KOPT-K1 (cell line): ENCODE results near the gene ZNF665.

Experiments used
- H3K27ac ChIP-seq: fragments of 200-600 bp; sonication (generic); 2 replicates; pipeline ENCODE4 v1.5.1; 2016; ENCODE audit warnings: antibody characterized with exemption, mild to moderate bottlenecking, low read depth, low read length; ENCODE audit not compliant: poor library complexity, severe bottlenecking
- H3K36me3 ChIP-seq: fragments of 200-600 bp; sonication (generic); 2 replicates; pipeline ENCODE4 v1.5.1; 2017; ENCODE audit warnings: antibody characterized with exemption, mild to moderate bottlenecking, low read length, moderate library complexity; ENCODE audit not compliant: insufficient read depth
- H3K9me3 ChIP-seq: fragments of 200-600 bp; sonication (generic); 2 replicates; pipeline ENCODE4 v1.5.1; 2017; ENCODE audit warnings: antibody characterized with exemption, low read length, mild to moderate bottlenecking; ENCODE audit not compliant: insufficient read depth, poor library complexity, severe bottlenecking

Gene ZNF665

DNA sequence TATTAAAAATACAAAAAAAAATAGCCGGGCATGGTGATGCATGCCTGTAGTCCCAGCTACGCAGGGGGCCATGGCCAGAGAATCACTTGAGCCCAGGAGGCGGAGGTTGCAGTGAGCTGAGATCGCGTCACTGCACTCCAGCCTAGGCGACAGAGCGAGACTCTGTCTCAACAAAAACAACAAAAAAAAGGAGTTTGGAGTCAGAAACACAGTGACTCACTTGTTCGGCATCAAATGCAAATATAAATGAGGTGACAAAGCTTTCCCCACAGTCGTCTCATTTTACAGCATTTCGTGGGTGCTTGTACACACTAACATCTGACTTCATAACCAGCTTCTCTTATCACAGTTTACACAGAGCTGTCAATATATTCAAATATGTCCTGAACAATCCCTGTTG, 11.0 kb downstream of the ZNF665 start:
- H3K36me3 ChIP-seq: peaks cover 64% of the 10 kb centered on the region
- no peak overlapping the region for H3K27ac ChIP-seq
- H3K9me3 ChIP-seq: peaks cover 14% of the 10 kb centered on the region

DNA sequence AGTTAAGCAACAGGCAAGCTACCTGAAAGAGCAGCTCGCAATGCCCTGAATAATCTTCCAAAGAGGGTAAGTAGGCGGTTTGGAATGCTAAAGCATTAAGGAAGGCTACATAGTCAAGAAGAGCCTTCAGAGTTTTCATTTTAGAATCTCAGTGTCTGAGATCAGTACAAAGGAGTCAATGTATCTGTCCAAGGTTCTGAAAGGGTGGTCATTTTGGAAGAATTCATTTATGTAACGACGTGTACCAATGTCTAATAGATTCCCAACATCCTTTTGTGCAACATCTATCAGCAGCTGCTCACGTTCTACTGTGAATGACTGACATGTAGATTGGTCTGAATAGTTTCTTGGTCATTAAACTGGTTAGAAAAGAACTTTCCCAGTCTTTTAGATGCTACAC, 15.2 kb downstream of the ZNF665 start:
- Histone ChIP-seq H3K27ac (no peak overlapping the region), H3K9me3 (peaks cover 50% of the 10 kb centered on the region), H3K36me3 (peaks cover 79% of the 10 kb centered on the region)

DNA sequence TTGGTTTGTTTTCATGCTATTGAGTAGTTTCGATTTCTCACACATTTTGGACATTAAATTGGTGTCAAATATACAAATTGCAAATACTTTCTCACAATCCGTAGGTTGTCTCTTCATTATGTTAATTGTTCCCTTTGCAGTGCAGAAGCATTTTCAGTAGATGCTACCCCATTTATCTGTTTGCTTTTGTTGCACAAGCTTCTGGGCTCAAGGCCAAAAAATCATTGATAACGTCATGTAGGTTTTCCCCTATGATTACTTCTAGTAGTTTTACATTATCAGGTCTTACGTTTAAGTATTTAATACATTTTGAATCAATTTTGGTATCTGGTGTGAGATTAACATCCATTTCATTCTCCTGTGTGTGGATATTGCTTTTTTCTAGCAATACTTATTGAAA, 20.3 kb downstream of the ZNF665 start:
- Histone ChIP-seq H3K36me3 (peaks cover 35% of the 10 kb centered on the region), H3K27ac (no peak overlapping the region), H3K9me3 (peaks cover 63% of the 10 kb centered on the region)

DNA sequence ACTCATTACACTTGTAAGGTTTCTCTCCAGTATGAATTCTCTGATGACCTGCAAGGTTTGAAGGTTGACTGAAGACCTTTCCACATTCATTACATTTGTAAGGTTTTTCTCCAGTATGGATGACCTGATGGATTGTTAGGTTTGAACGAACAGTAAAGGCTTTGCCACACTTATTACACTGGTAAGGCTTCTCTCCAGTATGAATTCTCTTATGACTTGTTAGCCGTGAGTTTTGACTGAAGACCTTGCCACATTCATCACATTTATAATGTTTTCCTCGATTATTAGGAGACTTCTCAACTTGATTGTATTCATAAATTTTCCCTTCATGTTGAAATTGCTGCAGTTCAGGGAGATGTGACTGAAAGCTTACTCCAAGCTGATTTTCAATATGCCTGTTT, 27.5 kb downstream of the ZNF665 start:
- no peak overlapping the region for H3K27ac ChIP-seq
- peaks cover 29% of the 10 kb centered on the region for H3K36me3 ChIP-seq
- H3K9me3 ChIP-seq: peaks cover 78% of the 10 kb centered on the region

DNA sequence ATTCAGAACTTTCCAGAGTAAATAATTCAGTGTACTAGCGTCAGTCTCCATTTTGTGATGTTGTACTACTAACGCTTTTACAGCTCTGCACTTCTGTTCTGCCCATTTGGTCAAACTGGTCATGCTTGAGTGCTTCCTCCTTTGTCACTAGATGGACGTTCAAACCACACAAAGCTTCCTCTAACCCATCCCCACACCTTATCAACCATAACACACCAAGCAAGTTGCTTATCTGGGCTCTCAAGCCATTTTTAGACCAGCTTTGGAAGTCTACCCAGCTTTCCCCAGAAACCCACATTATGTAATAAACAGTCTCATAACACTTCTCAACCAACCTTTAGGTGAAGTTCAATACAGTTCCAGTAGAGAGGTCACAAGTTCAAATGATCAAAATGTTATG, 32.0 kb downstream of the ZNF665 start:
- H3K9me3 ChIP-seq: peaks cover 60% of the 10 kb centered on the region
- H3K27ac ChIP-seq: no peak overlapping the region
- H3K36me3 ChIP-seq: peaks cover 27% of the 10 kb centered on the region

DNA sequence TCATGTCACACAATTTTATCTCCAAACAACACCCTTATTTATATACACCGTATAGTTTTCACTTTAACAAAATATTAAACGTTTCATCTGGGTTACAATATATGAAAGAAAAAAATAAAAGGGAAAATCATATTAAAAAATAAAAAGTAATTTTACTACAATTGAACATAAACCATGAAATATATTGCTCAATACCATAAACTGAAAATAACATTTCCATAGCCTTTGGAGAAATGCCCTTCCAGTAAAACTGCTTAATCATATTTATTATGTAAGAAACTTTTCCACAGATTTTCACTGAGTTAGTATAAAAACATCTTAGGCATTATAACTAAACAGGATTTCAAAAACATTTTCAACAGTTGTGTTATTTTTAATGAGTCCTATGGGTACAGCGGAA, 32.8 kb downstream of the ZNF665 start:
- Histone ChIP-seq H3K27ac (no peak overlapping the region), H3K36me3 (peaks cover 27% of the 10 kb centered on the region), H3K9me3 (peaks cover 56% of the 10 kb centered on the region)

DNA sequence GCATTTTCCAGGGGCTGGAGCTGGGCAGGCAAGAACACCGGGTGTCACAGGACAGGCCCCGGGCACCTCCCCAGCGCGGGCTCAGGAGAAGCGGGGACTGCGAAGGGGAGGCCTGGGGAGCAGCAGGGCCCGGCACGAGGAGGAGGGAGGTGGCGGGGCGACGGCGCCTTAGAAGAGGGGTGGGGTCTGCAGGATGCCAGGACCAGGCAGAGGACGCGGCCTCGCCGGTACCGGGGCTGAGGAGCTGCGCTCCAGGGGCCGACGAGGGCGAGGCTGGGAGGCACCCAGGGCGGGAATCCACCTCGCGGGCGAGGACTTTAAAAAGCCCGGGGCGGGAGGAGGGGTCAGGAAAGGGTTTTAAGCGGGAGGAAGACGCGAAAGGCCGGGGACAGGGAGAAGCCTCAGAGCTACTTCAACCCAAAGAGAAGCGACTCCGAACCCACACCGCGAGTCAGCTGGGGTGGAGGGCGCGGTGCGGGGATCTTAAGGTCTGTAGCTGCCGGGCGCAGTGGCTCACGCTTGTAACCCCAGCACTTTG, 35.0 kb downstream of the ZNF665 start:
- peak overlapping the region; percentile 62 for H3K27ac ChIP-seq
- peaks cover 37% of the 10 kb centered on the region for H3K36me3 ChIP-seq
- peaks cover 48% of the 10 kb centered on the region for H3K9me3 ChIP-seq

DNA sequence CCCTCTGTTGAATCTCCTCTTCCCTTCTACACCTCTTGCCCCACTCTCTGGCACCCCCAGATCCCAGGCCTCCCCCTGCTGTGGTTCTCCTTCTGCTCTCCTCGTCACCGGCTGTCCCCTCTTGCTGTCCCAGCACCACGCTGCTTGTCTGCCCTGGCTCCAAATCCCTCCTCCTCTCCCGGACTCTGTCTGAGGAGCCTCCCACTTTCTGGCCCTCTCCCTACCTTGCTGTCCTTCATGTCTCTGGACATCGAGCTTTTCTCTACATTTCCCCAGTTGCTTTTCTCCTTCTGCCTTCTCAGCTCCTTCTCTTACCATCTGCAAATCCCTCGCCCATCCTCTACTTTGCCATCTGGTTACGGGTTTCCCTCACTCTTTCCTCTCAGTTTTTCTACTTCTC, 35.5 kb downstream of the ZNF665 start:
- H3K36me3 ChIP-seq: peaks cover 43% of the 10 kb centered on the region
- H3K9me3 ChIP-seq: peaks cover 47% of the 10 kb centered on the region
- H3K27ac ChIP-seq: peak overlapping the region; percentile 62

DNA sequence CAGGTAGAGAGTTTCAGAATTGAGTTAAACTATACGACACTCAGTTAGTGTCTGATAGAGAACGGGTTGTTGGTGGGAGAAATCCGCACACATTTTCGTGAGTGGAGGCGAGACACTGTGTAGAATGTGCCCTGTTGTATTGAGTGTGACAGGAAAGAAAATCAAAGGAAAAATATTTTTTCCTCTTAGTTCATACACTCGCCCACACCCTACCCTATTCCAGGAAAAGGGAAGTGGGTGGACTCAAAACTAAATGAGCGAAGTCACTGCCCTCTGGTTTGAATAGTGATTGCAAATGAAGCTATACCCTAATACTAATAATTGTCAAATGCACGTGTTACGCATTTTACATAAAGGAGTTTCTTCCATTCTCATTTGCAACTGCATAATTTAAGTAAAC, 36.3 kb downstream of the ZNF665 start:
- H3K27ac ChIP-seq: no peak overlapping the region
- H3K9me3 ChIP-seq: peaks cover 44% of the 10 kb centered on the region

DNA sequence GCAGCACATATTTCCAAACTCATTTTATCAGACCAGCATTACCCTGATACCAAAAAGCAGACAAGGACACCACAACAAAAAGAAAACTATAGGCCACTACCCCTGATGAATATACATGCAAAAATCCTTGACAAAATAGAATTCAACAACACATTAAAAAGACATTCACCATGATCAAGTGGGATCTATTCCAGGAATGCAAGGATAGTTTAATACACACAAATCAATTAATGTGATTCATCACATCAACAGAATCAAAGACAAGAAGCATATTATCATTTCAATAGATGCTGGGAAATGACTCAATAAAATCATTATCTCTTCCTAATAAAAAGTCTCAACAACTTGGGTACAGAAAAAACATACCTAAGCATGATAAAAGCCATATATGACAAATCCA, 45.5 kb downstream of the ZNF665 start:
- Histone ChIP-seq H3K36me3 (peaks cover 94% of the 10 kb centered on the region), H3K27ac (no peak overlapping the region), H3K9me3 (peaks cover 91% of the 10 kb centered on the region)

More for the DNA sequence above, 36.3 kb downstream of the ZNF665 start:
- H3K36me3 ChIP-seq: peaks cover 50% of the 10 kb centered on the region

DNA sequence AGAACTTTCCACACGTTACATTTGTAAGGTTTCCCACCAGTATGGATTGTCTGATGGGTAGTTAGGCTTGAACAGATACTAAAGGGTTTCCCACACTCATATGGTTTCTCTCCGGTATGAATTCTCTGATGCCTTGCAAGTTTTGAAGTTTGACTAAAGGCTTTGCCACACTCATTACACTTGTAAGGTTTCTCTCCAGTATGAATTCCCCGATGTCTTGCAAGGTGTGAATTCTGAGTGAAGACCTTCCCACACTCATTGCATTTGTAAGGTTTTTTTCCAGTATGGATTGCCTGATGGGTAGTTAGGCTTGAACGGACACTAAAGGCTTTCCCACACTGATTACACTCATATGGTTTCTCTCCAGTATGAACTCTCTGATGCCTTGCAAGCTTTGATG, 52.8 kb downstream of the ZNF665 start:
- Histone ChIP-seq H3K36me3 (peaks cover 66% of the 10 kb centered on the region), H3K27ac (no peak overlapping the region), H3K9me3 (peaks cover 84% of the 10 kb centered on the region)

DNA sequence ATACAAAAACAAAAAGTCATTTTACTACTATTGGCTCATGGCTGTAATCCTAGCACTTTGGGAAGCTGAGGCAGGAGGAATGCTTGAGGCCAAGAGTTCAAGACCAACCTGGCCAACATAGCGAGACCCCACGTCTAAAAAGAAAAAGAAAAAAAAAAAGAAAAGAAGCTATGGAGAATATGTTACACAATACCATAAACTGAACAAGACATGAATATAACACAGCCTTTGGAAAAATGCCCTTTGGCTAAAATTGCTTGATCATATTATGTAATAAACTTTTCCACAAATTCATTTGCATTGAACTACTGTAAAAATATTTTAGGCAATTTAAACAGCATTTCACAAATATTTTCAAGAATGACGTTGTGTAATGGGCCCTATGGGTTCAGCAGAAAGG, 56.7 kb downstream of the ZNF665 start:
- Histone ChIP-seq H3K9me3 (peaks cover 61% of the 10 kb centered on the region), H3K36me3 (peaks cover 33% of the 10 kb centered on the region), H3K27ac (no peak overlapping the region)

DNA sequence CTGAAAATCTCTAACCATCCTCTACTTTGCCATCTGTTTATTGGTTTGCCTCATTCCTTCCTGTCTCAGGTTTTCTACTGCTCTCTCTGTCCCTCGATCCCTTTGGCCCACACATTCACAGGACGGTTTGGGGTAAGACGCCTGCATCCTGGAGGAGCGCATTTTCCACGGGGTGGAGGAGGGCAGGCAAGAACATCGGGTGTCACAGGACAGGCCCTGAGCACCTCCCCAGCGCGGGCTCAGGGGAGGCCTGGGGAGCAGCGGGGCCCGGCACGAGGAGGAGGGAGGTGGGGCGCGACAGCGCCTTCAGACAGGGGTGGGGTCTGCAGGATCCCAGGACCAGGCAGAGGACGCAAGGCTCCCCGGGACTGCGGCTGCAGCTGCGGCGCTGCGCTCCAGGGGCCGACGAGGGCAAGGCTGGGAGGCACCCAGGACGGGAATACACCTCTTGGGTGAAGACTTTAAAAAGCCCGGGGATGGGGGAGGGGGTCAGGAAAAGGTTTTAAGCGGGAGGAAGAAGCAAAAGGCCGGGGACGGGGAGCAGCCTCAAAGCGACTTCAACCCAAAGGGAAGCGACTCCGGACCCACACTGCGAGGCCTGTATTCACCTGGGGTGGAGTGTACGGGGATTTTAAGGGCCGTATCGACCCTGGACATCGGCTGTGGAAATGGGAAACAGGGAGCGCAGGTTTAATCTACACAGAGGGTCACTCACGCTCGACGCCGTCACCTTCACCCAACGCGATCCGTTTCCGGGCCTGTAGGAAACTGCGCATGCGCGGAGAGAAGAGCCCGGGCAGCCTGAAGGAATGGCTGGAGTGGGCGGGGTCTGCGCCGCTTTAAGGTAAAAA, 60.8 kb downstream of the ZNF665 start, which contains the start of gene ZNF415:
Gene ZNF415, minus strand, starts transcription at position 770 of the 851 bp plus-strand sequence. CDS start 10,234 bp downstream, outside the sequence.
- Histone ChIP-seq H3K36me3 (no peaks in the 10 kb centered on the region; the same call in 1 of the 2 replicates), H3K9me3 (peaks cover 23% of the 10 kb centered on the region), H3K27ac (peak within 1 kb of the TSS; percentile 65)

DNA sequence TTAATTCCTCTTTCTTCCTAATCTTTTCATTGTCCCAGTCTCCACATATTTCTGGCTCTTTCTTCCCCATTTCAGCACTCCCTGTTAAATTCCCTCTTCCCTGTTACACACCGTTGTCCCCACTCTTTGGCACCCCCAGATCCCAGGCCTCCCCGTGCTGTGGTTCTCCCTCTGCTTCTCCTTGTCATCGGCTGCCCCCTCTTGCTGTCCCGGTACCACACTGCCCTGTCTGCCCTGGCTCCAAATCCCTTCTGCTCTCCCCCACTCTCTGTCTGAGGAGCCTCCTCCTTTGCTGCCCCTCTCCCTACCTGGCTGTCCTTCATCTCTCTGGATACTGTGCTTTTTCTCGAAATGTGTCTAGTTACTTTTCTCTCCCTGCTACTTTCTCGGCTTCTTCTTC, 61.4 kb downstream of the ZNF665 start:
- peak overlapping the region; percentile 65 for H3K27ac ChIP-seq

DNA sequence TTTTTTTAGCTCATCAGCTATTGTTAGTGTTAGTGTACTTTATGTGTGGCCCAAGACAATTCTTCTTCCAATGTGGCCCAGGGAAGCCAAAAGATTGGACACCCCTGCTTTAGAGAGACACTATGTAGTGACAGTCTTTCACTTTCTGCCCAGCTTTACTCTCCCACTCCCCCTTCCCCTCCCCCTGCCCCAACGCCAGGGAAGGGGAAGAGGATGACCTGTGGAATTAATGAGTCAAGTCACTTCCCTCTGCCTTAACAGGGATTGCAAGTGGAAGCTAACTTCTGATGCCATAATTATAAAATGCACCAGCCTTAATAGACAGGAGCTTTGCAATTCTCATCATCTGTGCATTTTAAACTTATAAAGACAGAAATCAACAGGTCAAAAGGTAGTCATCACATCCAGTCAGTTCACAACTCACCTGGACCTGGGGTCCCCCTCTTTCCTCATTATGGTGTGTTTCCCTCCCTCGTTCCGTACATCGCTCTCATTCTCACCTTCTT, 62.0 kb downstream of the ZNF665 start:
- H3K27ac ChIP-seq: no peak overlapping the region

More for the DNA sequence above, 61.4 kb downstream of the ZNF665 start:
- peaks cover 16% of the 10 kb centered on the region for H3K9me3 ChIP-seq
- H3K36me3 ChIP-seq: no peaks in the 10 kb centered on the region; the same call in 1 of the 2 replicates

More for the DNA sequence above, 62.0 kb downstream of the ZNF665 start:
- H3K36me3 ChIP-seq: no peaks in the 10 kb centered on the region; the same call in 1 of the 2 replicates
- peaks cover 10% of the 10 kb centered on the region for H3K9me3 ChIP-seq
